Sciatic nerve (tissue), 2 donors: ENCODE measurements around the gene CFAP99. TPM values are rescaled to one million over a fixed set of nuclear protein-coding genes. Genes with fewer than 3 reads are reported as not detected.
"Not testable (repeated sequence)": the region's sequence is repeated elsewhere in the genome, so short reads cannot be mapped to it uniquely, and the experiment has no call there.

ENCODE experiments used
- ATAC-seq: fragments of 200-7000 bp; cut with Tn5 transposase; one replicate; pipeline ENCODE4 v1.9.1; 2020; ENCODE audit warnings: mild to moderate bottlenecking, moderate library complexity
- DNase-seq: peaks from one replicate; pipeline ENCODE4 v3.0.0-alpha.2; 2020; ENCODE audit warnings: low spot score
- intact Hi-C: fragments of 100-400 bp; cut with DNase I; formaldehyde crosslinking; loops from one replicate; pipeline ENCODE4 v1.14.2; 2022
- total RNA-seq: library from RNA; stranded (reverse); fragmentation: NEBNext Ultra II Directional; extraction: Animal tissue kit (Norgen Biotek cat#: 25700); gene quantifications from one replicate; pipeline ENCODE4 v1.2.1, GENCODE V29; 2021
- donor health status: DM: no; HTN: no; CAD: no.
- donor health status: DM: no; HTN: no; CAD: no.

CFAP99 gene
- total RNA-seq, 1 donor from 2014 or later: not detected

- DNase-seq: no peak
- intact Hi-C loops: loop anchor here (10.0 kb wide), 2 partner anchors 195 to 235 kb away; partner anchors contain the start of gene MXD4
- no peak for ATAC-seq
Measured at GRCh38 chr4:2459589-2460349, 41.0 kb downstream of the CFAP99 start.

DNA sequence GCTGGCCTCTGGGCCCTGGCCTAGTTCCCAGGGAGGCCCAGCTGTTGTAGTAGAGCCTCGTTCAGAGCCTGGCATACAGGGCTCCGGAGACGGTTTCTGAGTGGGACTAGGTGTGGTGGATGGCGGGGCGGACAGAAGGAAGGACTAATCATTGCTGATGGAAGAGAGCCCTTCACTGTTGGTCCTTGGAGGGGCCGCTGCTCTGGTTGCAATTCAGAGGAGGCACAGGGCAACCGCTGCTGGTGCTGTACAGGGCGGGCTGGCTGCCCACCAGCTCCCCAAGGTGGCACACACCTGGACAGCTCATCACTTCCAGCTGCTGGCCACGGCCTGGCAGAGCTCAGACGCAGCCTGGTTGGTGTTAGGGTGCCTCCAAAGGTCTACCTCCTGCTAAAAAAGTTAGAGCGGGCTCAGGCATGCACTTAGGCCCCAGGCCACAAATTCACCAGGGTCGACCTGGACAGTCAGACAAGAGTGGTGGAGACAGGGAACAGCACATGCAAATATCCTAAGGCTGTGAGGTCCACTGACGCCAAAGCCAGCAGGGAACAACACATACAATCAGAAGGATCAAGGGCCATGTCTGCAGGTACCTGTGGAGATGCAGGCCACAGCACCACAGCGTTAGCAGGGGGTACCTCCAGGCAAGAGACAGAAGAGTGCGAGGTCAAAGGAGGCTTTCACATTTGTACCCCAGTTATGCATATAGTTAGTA is 42.6 kb downstream of the CFAP99 start:
- intact Hi-C loops: loop anchor here (10.0 kb wide), 1 partner anchor 197 kb away; the partner anchor contains the start of gene MXD4
- no peak for ATAC-seq
- no peak for DNase-seq

- peak; percentile 88 for ATAC-seq
- peak; percentile 74 for DNase-seq
- intact Hi-C loops: loop anchor here (10.0 kb wide), 1 partner anchor 198 kb away; the partner anchor contains the start of gene MXD4
Measured at GRCh38 chr4:2462218-2462991, 43.6 kb downstream of the CFAP99 start.

GRCh38 chr4:2462992-2463762 is 44.4 kb downstream of the CFAP99 start:
- ATAC-seq: peak; percentile 4
- intact Hi-C loops: loop anchor here (10.0 kb wide), 1 partner anchor 198 kb away; the partner anchor contains the start of gene MXD4
- no peak for DNase-seq

DNA sequence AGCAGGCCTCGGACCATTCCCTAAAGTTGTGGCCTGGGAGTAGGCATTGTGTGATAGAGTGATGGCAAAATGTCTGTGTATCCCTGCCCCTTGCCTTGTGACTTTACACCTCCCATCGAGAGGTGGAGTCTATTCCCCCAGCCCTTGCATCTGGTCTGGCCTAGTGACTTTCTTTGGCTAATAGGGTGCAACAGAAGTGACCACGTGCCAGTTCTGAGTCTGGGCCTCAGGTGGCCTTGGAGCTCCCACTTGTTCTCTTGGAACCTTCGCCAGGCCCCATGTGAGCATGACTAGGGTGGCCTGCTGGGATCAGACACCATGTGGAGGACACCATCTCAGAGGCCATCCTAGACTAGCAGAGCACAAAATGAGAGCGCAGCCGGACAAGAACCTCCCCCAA is 46.3 kb downstream of the CFAP99 start:
- intact Hi-C loops: loop anchor here (10.0 kb wide), 1 partner anchor 200 kb away; the partner anchor contains the start of gene MXD4
- ATAC-seq (no peak), DNase-seq (no peak)

- not testable (repeated sequence) for ATAC-seq, DNase-seq
- intact Hi-C loops: loop anchor here (10.0 kb wide), 1 partner anchor 201 kb away; the partner anchor contains the start of gene MXD4
Measured at GRCh38 chr4:2465544-2465943, 46.8 kb downstream of the CFAP99 start.

DNA sequence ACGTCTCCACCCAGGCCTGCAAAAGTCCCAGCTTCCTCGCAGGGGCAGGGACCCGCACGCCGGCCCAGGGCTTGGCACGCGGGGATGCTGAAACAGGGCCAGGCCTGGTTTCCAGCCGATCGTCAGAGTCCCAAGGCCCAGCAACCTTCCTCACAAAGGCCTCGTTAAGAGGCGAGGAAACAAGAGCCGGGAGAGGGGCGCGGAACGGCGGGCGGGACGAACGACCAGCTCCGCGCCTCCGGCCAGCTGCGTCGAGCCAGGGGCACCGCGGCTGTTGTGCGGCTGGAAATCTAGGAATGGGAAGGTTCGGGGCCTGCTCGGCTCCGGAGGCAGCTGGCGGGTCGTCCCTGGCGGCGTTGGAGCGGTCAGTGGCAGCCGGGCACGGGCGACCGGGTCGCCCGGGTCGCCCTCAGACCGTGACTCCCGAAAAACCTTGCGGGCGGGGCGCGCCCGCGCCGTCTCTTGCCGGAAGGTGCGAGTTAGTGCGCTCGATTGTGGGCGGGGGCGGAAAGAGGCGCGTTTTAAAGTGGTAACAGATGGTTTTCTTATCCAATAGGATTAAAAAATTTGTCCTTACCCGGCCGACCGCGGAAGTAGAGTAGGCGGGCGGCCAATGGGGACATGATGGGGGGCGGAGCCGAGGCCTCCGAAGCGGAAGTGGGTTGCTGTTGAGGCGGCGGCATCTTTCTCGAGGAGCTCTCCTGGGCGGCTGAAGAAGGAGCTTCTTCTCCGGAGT is 49.9 kb downstream of the CFAP99 start, which contains the start of gene RNF4:
RNF4 (plus strand) TSS at position 651 of the 736 bp plus-strand sequence. CDS start 21,388 bp downstream, outside the sequence.
- intact Hi-C loops: loop anchor here (10.0 kb wide), 1 partner anchor 204 kb away; the partner anchor contains the start of gene MXD4

GRCh38 chr4:2469192-2469984 is 50.6 kb downstream of the CFAP99 start:
- ATAC-seq (peak; percentile 57), DNase-seq (peak; percentile 66)
- intact Hi-C loops: loop anchor here (10.0 kb wide), 1 partner anchor 205 kb away; the partner anchor contains the start of gene MXD4

More for the DNA sequence above, 49.9 kb downstream of the CFAP99 start, which contains the start of gene RNF4:
- ATAC-seq: peak; percentile 99
- DNase-seq: peak; percentile 97

DNA sequence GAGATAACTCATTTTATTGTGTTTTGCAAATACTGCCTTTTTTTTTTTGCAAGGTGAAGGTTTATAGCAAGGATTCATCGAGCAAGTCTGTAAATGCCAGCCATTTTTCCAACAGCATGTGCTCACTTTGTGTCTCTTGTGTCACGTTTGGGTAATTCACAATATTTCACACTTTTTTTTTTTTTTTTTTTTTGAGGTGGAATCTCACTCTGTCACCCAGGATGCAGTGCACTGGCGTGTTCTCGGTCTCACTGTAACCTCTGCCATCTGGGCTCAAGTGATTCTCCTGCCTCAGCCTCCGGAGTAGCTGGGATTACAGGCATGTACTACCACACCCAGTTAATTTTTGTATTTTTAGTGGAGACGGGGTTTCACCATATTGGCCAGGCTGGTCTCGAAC is 52.0 kb downstream of the CFAP99 start:
- intact Hi-C loops: no loop called here
- no peak for DNase-seq

GRCh38 chr4:2472187-2472586 is 53.4 kb downstream of the CFAP99 start:
- intact Hi-C loops: loop anchor here (1.0 kb wide), 1 partner anchor 25 kb away; no protein-coding TSS in a partner anchor
- ATAC-seq: no peak
- no peak for DNase-seq

More for the DNA sequence above, 52.0 kb downstream of the CFAP99 start:
- ATAC-seq: no peak

GRCh38 chr4:2478229-2478628 is 59.5 kb downstream of the CFAP99 start:
- no peak for DNase-seq
- intact Hi-C loops: no loop called here
- peak; percentile 22 for ATAC-seq

GRCh38 chr4:2480649-2481048 is 61.9 kb downstream of the CFAP99 start:
- intact Hi-C loops: no loop called here
- DNase-seq (no peak), ATAC-seq (no peak)

DNA sequence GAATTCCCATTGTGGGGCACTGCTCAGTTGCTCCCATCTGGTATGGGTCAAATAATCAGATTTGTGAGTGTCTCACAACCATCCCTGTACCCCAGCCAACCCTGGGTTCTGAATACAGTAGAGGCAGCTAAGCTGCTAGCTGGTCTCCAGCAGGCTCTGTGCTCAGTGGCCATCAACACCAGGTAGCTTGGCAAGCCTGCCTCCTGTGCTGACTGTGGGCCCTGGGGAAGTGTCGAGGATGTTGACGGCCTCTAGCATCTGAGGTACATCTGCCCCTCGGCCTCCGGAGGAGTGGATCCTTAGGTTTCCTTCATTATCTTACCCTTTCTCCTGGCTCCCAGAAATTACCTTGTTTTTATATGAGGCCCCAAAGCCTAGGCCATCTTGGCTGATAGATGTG is 63.4 kb downstream of the CFAP99 start:
- ATAC-seq: no peak
- no peak for DNase-seq
- intact Hi-C loops: no loop called here

DNA sequence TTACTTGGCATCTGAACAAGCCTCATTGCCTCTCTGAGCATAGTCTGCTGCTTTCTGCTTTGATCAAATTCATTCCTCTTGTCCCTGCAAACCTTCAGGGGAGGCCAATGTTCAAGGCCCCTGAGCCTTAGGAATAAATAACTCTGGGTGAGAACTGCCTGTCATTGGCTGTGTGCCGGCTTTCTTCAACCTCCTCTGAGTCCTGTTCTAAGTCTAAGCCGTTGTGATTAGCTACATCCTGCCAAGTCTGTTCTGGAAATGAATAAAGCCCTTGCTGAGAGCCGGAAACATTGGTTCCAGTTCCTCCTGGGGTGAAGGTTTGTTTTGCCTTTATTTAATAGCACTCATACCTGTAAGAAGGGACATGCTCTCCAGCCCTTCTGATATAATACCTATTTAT is 63.9 kb downstream of the CFAP99 start:
- DNase-seq (no peak), ATAC-seq (peak; percentile 49)
- intact Hi-C loops: no loop called here

DNA sequence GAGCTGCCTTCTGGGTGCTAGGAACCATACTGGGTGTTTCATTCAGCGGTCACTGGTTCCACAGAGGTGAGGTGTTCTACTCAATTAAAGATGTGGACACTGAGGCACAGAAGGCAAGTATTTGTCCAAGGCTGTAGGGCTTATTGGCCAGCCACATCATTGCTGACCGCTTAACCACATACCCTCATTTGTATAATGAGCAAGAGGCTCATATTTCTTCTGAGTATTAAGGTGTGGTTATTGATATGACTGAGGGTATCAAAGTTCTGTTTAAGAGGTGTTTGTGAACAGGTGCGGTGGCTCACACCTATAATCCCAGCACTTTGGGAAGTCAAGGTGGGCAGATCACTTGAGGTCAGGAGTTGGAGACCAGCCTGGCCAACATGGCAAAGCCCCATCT is 64.5 kb downstream of the CFAP99 start:
- no peak for ATAC-seq
- DNase-seq: no peak
- intact Hi-C loops: no loop called here

DNA sequence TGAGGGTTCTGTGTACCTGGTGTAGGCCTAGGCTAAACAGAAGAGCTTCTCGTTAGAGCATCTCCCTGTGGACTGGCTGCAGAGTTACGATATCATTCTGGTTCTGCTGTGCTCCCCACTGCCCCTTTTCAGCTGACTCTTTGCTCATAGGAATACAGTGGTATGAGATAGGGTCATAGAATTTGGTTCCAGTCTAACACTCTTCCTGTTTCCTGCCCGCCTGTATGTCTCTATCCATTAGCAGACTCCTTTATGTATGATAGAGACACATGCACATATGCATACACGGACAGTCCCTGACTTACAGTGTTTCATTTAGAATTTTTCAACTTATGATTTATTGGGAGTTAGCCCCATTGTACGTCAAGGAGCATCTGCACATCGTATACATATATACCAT is 65.4 kb downstream of the CFAP99 start:
- no peak for ATAC-seq
- intact Hi-C loops: no loop called here
- no peak for DNase-seq

- intact Hi-C loops: no loop called here
- ATAC-seq (peak; percentile 90), DNase-seq (peak; percentile 80)
Measured at GRCh38 chr4:2484993-2485392, 66.2 kb downstream of the CFAP99 start.
